Vagina (tissue), 2 donors: ENCODE results near the gene ACP4.

Experiments used
- CTCF ChIP-seq, 3 experiments: fragments of 450-650 bp in 2 of 3; fragments of 200-600 bp in 1 of 3; sonication (generic) in 1 of 3; IDR thresholded peaks; one replicate each; pipeline ENCODE4 v1.5.1; 2017 to 2019; ENCODE audit warnings: antibody characterized with exemption in 3 of 3, mild to moderate bottlenecking in 2 of 3, moderate library complexity in 2 of 3
- POLR2A ChIP-seq, 2 donors: fragments of 450-650 bp; IDR thresholded peaks; one replicate each; pipeline ENCODE4 v1.6.1; 2017; ENCODE audit warnings: antibody characterized with exemption in 2 of 2, mild to moderate bottlenecking in 2 of 2, moderate library complexity in 2 of 2
- POLR2AphosphoS5 ChIP-seq, 2 donors: sonication (generic); formaldehyde crosslinking; IDR thresholded peaks; one replicate each; pipeline ENCODE4 v1.9.0; 2017; ENCODE audit warnings: antibody characterized with exemption in 2 of 2, mild to moderate bottlenecking in 2 of 2, low read depth in 1 of 2; ENCODE audit not compliant: insufficient read depth in 1 of 2

GRCh38 chr19:50792272-50793250 is 2.3 kb downstream of the ACP4 start:
- no peak for TF ChIP-seq CTCF (IDR thresholded peaks at IDR 0.05)
- no peak for TF ChIP-seq POLR2A (IDR thresholded peaks at IDR 0.05)
- TF ChIP-seq POLR2AphosphoS5 (IDR thresholded peaks at IDR 0.05; ENCODE audit: insufficient read depth in 1 of 2, low read depth in 1 of 2): no peak
